CD4-positive, alpha-beta memory T cell (primary cell): ENCODE data around the gene KCNJ15. TPM values are rescaled to one million over a fixed set of nuclear protein-coding genes. Genes with fewer than 3 reads are reported as not detected.

Experiments used
- CTCF ChIA-PET: fragments of 350-600 bp; sonication (Branson Sonifier 250); formaldehyde crosslinking; loops from one replicate; lab custom pipeline; 2021; ENCODE audit warnings: inconsistent platforms; ENCODE audit not compliant: partially characterized antibody; lab: Charles Lee
- POLR2A ChIA-PET: fragments of 350-600 bp; sonication (Branson Sonifier 250); formaldehyde crosslinking; loops from one replicate; lab custom pipeline; 2021; ENCODE audit not compliant: partially characterized antibody; lab: Charles Lee
- DNase-seq, 5 donors: peaks; one replicate each; pipeline versions ENCODE4 v3.0.0 to v3.0.0-alpha.2; 2020 to 2022; ENCODE audit warnings: mixed read lengths in 1 of 5
- H3K27ac ChIP-seq: one replicate; pipeline ENCODE4 v1.7.0; 2013; ENCODE audit warnings: low read depth, low read length
- H3K27me3 ChIP-seq: 2 replicates; pipeline ENCODE4 v1.7.0; 2013; ENCODE audit warnings: mild to moderate bottlenecking, low read length, moderate library complexity; ENCODE audit not compliant: insufficient read depth
- H3K36me3 ChIP-seq: 2 replicates; pipeline ENCODE4 v1.7.0; 2013; ENCODE audit warnings: mild to moderate bottlenecking, low read length, moderate library complexity; ENCODE audit not compliant: insufficient read depth
- H3K4me1 ChIP-seq: 2 replicates; pipeline ENCODE4 v1.7.0; 2013; ENCODE audit warnings: mild to moderate bottlenecking, low read length, moderate library complexity; ENCODE audit not compliant: insufficient read depth
- H3K4me3 ChIP-seq, 2 donors: one replicate each; pipeline ENCODE4 v1.7.0; 2013; ENCODE audit warnings: low read length in 2 of 2, mild to moderate bottlenecking in 1 of 2
- H3K9me3 ChIP-seq, 2 donors: one replicate each; pipeline ENCODE4 v1.7.0; 2013; ENCODE audit warnings: low read length in 2 of 2, control low read depth in 1 of 2; ENCODE audit not compliant: control insufficient read depth in 1 of 2
- H3K27ac Mint-ChIP-seq, 7 donors: one replicate each; pipeline ENCODE4 v1.8.0; 2020 to 2021; ENCODE audit warnings: mixed read lengths in 7 of 7, mild to moderate bottlenecking in 6 of 7, inconsistent platforms in 3 of 7, moderate library complexity in 3 of 7
- H3K27me3 Mint-ChIP-seq, 2 donors: one replicate each; pipeline ENCODE4 v1.8.0; 2020 to 2021; ENCODE audit warnings: mixed read lengths in 2 of 2
- H3K36me3 Mint-ChIP-seq, 2 donors: one replicate each; pipeline ENCODE4 v1.8.0; 2020 to 2021; ENCODE audit warnings: mixed read lengths in 2 of 2, inconsistent platforms in 1 of 2, mild to moderate bottlenecking in 1 of 2
- H3K4me1 Mint-ChIP-seq, 4 donors: one replicate each; pipeline ENCODE4 v1.8.0; 2020 to 2021; ENCODE audit warnings: mixed read lengths in 4 of 4, mild to moderate bottlenecking in 1 of 4
- H3K4me3 Mint-ChIP-seq, 8 donors: one replicate each; pipeline ENCODE4 v1.8.0; 2020 to 2021; ENCODE audit warnings: mixed read lengths in 8 of 8, mild to moderate bottlenecking in 7 of 8, moderate library complexity in 6 of 8, inconsistent platforms in 3 of 8
- H3K9me3 Mint-ChIP-seq, 8 donors: one replicate each; pipeline ENCODE4 v1.8.0; 2020 to 2021; ENCODE audit warnings: mixed read lengths in 8 of 8, mild to moderate bottlenecking in 5 of 8, inconsistent platforms in 3 of 8, moderate library complexity in 1 of 8
- intact Hi-C: fragments of 100-400 bp; cut with micrococcal nuclease; formaldehyde crosslinking; loops from one replicate; pipeline ENCODE4 v1.15.1; 2023
- polyA plus RNA-seq, 2 donors: library from polyadenylated mRNA; unstranded; fragments of 300-500 nt; fragmentation: Illumina TruSeq; gene quantifications; one replicate each; pipeline ENCODE4 v1.2.3, GENCODE V29; 2021
- total RNA-seq, 2 experiments: library from RNA; stranded (reverse); gene quantifications; one replicate each; pipeline ENCODE4 v1.2.3, GENCODE V29; 2021

Gene KCNJ15
- total and polyA plus RNA-seq, 4 experiments from 2014 or later: 0.17 to 1.1 (median 0.51) TPM

- CTCF ChIA-PET: interaction anchor here (0.7 to 11.1 kb wide), 9 partner anchors 29 to 196 kb away, joined by 3 to 137 read pairs (median 3); no protein-coding TSS in a partner anchor
- Mint-ChIP-seq H3K36me3 (no peaks in the 10 kb centered on the region), H3K27ac (no peak overlapping the region)
Measured at GRCh38 chr21:38355353-38355752, 98.6 kb downstream of the KCNJ15 start.

DNA sequence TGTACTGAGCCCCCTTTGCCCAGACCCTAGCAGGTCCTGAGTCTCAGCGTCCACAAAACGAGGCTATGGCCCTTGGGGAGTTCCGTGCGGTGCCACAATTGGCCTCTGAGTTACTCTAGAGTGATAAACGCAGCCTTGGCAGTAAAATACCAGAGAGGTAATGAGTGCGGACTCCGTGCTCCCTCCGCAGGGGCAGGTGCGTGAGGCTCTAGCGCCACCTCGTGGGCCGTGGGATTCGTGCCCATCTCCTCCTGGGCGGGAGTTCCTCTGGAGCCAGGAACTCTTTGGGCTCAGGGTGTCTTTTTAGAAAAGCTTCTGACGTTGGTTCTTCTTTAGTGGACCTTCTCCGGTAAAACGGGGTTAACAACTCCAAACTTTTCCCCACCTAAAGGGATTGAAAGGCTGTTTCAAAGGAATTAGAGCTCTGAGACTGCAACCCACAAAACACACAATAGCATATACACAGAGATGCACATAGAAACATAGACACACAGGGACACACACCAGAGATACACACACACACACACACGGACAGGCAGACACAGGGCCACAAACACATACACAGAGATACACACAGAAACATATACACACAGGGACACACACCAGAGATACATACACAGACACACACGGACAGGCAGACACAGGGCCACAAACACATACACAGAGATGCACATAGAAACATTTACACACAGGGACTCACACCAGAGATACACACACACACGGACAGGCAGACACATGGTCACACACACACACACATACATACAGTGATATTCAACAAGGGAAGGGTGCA lies 99.4 kb downstream of the KCNJ15 start:
- no peaks in the 10 kb centered on the region for H3K36me3 ChIP-seq
- Mint-ChIP-seq H3K4me3 (no peak overlapping the region), H3K36me3 (no peaks in the 10 kb centered on the region), H3K27me3 (peaks cover 3 to 12% of the 10 kb centered on the region in 2 donors), H3K4me1 (no peaks in the 10 kb centered on the region), H3K9me3 (no peaks in the 10 kb centered on the region), H3K27ac (no peak overlapping the region)
- H3K9me3 ChIP-seq: no peaks in the 10 kb centered on the region
- H3K4me3 ChIP-seq: no peak overlapping the region
- intact Hi-C loops: loop anchor here (1.0 to 10.0 kb wide), 4 partner anchors 137 to 681 kb away; no protein-coding TSS in a partner anchor
- H3K4me1 ChIP-seq: no peaks in the 10 kb centered on the region
- ChIA-PET CTCF (interaction anchor here (0.7 to 11.1 kb wide), 12 partner anchors 10 to 199 kb away, joined by 3 to 137 read pairs (median 3); no protein-coding TSS in a partner anchor), POLR2A (no interaction called here)
- H3K27ac ChIP-seq: no peak overlapping the region
- DNase-seq: peak; percentile 41 to 52 (median 51)
- no peaks in the 10 kb centered on the region for H3K27me3 ChIP-seq

More at GRCh38 chr21:38355353-38355752, 98.6 kb downstream of the KCNJ15 start:
- H3K27me3 ChIP-seq: no peaks in the 10 kb centered on the region
- H3K4me1 ChIP-seq: no peaks in the 10 kb centered on the region
- no peak overlapping the region for H3K27ac ChIP-seq
- H3K9me3 ChIP-seq: no peaks in the 10 kb centered on the region
- no peak overlapping the region for H3K4me3 Mint-ChIP-seq
- peaks cover 3 to 13% of the 10 kb centered on the region in 2 donors for H3K27me3 Mint-ChIP-seq
- no peaks in the 10 kb centered on the region for H3K9me3 Mint-ChIP-seq
- no peaks in the 10 kb centered on the region for H3K4me1 Mint-ChIP-seq
- intact Hi-C loops: loop anchor here (10.0 kb wide), 2 partner anchors 651 to 681 kb away; no protein-coding TSS in a partner anchor
- DNase-seq: no peak
- H3K36me3 ChIP-seq: no peaks in the 10 kb centered on the region
- H3K4me3 ChIP-seq: no peak overlapping the region
- POLR2A ChIA-PET: no interaction called here

Other genes with a start within 250 kb of the KCNJ15 start
- gene ERG, start 241.5 kb downstream of the KCNJ15 start, total RNA-seq: not detected
- not detected for gene ERG, start 241.5 kb downstream of the KCNJ15 start, polyA plus RNA-seq